Skeletal muscle cell (primary cell): Measurements from ENCODE around the gene ITGB2.

Experiments
- DNase-seq: peaks from one replicate; pipeline ENCODE4 v3.0.0-alpha.2; 2010; ENCODE audit warnings: low read depth
- H3K4me3 ChIP-seq: 2 replicates; pipeline ENCODE4 v1.5.1; 2011; ENCODE audit warnings: low read depth, mild to moderate bottlenecking, control low read depth, low read length, moderate library complexity

The ITGB2 gene

DNA sequence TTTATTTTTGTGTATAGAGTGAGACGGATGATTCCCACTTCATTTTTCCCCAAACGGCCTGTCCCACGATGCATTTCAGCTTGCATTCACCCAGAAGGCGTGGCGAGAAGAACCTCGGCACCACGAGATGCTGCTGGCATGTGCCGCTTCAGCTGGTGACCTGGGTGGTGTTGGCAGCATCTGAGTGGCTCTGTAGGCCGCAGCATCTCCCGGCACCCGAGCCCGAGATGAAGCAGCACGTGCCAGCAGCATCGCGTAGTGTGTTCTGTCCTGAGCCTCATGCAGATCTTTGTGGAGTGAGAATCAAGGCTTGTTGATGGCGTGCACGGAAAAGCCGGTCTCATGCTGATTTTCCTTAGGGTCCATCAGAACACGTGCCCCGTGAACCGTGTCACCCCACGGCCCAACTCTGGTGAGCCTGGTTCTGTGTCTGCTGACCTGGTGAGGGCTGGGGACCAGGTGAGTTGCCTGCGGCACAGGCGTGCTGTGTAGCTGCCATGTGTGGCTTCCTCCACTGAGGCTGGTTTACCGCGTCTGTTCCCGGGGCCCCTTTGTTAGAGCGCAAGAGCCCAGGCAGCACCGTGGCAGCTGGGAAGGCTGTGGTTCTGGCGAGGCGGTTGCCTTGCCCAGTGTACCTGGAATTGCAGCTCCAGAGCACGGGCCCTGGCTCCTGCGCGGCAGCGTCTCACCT is 35.8 kb upstream of the ITGB2 start:
- DNase-seq: no peak
- no peak overlapping the region for H3K4me3 ChIP-seq

DNA sequence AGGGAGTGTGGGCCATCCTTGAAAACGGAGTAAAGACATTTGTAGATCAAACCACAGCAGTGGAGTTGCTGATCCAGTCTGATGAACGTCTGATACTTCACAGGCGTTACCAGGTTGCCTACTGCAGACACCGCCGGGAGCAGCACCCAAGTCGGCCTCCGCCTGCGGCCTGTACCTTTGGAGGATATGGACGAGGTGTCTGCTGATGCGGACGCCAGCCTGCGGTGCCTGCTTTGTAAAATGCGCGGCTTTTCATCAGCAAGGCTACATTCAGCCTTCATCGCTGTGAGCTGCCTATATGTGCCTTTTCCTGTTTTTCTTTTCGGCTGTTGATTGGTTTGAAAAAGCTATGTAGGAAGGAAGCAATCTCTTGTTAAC is 35.1 kb upstream of the ITGB2 start:
- no peak for DNase-seq
- no peak overlapping the region for H3K4me3 ChIP-seq

DNA sequence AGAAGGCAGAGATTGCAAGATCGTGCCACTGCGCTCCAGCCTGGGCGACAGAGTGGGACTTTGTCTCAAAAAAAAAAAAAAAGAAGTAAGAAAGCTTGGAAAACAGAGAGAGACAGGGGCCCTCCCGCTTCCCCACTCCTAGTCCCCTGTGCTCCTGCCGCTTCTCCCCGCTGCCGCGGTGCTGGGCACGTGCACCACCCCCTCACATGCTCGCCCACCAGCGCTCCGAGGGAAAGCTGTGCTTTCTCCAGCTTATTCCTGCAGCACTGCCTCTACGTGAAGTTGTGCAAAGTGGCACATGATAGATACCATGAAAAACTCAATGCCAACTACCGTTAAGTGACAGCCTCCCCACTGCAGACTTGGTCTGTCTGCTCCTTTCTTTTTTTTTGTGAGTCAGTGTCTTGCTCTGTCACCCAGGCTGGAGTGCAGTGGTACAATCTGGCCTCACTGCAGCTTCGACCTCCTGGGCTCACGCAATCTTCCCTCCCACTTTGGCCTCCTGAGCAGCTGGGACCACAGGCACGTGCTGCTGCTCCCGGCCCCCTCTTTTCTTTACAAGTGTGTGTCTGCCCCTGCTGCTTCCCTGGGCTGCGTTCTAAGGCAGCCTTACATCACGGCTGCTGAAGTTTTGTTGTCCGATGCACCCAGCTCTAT is 34.6 kb upstream of the ITGB2 start:
- DNase-seq: peak; percentile 47
- H3K4me3 ChIP-seq: no peak overlapping the region

DNA sequence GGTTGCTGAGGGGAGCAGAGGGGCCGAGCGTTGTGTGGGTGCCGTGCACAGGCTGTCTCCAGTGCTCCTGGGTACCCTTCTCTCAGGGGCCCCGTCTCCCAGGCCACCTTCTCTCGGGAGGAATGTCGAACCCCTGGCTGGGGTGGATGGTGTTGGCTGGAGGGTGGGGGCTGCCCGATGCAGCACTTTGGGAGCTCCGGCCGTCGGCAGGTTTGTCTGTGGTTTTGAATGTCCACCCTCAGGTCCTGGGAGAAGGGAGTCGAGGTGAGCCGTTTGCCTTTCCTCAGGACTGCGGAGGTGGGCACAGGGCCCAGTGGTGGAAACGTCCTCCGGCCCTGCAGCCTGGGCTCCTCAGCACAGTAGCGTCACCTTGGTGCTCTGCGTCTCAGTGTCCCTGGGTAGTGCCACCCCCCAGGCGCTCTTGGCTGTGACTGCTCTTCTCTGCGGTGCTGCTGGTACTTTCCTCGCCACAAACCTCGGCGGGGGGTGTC is 33.6 kb upstream of the ITGB2 start:
- no peak overlapping the region for H3K4me3 ChIP-seq
- no peak for DNase-seq

DNA sequence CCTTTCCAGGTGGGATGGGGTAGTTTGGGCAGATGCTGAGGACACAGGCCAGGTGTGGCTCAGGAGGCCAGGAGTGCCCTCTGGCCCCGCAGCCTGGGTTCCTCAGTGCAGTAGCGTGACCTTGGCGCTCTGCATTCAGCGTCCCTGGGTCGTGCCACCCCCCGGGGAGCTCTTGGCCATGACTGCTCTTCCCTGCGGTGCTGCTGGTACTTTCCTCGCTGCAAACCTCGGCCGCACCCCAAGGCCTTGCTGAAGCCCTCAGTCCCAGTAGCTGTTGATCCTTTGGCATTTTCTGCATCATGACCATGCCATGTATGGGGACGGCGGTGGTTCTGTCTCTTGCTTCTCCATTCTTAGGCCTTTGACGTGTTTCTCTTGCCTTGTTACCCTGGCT is 32.9 kb upstream of the ITGB2 start:
- no peak overlapping the region for H3K4me3 ChIP-seq
- DNase-seq: no peak

DNA sequence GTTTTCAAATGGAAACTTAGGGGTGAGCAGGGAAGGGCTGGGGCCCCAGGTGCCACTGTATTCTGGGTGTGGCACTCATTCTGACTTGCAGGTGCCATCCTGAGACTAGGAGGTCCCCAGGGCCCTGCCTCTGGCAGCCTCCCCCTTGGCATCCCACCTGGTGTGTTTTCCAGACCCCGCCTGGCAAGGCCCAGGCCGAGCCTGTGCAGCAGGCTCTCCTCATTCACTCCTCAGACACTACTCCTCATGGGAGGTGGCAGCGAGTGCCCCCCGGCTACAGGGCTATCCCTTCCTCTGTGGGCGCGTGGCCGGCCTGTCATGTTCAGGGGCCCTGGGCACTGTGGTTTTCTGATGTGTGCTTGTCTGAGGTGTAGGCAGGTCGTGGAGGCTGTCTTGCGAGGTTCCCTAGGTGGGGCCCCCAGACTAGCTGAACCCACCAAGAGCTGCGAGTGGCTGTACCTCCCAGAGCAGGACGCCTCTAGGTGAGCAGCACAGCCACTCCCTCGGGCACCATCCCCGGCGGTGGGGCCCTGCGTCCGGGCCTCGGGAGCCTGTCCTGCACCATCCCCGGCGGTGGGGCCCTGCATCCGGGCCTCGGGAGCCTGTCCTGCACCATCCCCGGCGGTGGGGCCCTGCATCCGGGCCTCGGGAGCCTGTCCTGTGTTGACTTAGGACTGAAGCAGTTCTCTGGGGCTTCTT is 32.4 kb upstream of the ITGB2 start:
- DNase-seq: no peak
- H3K4me3 ChIP-seq: no peak overlapping the region

DNA sequence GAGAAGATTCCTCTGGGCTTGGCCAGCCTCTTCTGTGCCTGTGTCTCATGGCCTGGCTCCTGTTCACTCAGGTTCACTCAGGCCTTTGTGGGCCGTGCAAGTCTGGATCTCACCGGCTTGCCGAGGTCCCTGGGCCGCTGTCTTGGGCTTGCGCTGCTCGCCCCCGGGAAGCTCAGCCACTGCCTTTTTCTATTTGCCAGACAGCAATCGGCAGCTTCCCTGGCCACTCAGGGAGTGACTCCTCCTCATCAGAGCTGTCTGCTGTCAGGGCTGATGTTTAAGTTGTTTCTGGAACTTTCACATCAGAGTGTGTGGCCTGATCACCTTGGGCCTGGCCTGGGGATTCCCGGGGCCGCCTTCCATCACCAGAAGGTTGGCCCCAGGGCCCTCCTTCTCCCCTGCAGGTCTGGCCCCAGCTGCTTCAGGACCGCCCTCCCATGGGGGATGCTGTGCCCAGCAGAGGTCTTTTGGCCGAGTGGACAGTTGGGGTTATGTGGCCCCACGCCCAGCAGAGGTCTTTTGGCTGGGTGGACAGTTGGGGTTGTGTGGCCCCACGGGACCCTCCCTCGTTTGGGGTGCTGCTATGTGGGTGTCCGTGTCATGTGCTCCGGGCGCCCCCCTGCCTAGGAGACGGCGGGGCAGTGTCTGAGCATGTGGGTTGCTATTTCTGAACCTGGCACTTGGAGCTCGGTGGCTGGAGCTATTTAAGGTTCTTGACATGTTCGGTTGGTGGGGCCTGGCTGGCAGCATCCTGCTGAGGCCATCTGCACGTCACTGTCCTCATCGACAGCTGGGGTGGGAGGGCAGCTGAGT is 31.6 kb upstream of the ITGB2 start:
- H3K4me3 ChIP-seq: no peak overlapping the region
- no peak for DNase-seq

DNA sequence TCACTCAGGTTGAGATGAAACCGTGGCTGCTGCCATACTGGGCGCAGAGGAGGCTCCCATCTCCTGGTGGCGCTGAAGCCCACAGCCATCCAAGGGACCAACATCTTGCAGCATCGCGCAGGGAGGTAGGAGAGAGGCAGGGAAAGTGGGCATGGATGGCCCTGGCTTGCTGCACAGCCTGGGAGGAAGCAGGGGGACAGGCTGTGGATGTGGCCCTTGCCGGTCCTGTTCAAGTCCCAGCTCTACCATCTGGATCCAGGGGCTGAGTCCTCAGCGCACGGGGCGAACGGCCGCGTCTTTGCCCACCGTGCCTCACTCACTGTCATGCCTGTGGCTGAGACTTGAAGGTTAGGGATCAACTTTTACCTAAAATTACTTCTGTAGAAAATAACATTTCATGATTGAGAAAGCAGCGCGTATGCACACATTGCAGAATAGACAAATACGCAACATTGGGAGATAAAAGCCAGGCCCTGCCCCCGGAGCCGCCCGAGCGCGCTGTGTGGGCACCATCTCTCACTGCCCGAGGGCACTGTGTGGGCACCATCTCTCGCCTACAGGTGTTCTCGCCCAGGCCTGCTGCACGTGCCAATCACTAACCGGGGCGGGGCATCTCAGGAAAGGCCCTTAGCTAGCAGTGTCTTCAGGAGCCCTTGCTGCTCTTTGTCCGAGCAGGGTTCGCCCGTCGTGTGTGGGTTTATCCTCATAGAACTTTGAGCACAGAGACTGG is 30.7 kb upstream of the ITGB2 start:
- no peak overlapping the region for H3K4me3 ChIP-seq
- DNase-seq: no peak

DNA sequence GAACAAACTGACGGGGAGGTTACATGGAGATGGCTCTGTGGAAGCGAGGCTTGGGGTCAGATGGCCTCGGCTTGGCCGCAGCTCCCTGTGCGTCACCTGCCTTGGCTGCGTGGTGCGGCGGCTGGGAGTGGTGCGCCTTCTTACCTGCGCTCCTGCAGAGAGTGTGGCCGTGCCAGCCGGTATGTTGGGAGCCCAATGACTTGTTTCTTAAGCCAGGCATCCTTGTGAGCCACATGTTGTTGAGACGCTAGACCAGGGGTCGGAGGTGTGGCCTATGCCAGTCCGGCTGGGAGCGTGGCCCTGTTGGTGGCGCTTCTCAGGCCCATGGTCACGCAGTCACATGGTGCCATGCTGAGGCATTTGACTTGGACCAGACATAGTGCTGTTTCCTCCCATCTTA is 29.7 kb upstream of the ITGB2 start:
- DNase-seq: no peak
- no peak overlapping the region for H3K4me3 ChIP-seq

DNA sequence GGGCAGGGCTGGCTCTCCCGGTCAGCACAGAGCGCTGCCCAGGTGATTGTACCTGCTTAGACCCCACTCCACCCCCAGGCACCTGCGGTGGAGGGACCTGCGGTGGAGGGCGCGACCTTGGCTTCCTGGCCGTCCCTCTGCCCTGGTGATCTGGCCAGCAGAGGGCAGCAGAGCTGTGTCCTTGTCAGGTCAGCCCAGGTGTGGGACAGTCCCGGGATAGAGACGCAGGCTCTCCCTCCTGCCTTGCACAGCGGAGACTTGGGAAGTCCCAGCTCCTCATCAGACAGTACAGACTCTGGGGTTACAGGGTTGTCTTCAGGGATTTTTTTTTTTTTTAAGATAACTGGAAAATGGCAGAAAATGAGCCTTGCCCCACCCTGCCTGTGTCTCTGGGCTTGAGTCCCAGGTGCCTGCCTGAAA is 29.1 kb upstream of the ITGB2 start:
- DNase-seq: no peak
- H3K4me3 ChIP-seq: no peak overlapping the region

DNA sequence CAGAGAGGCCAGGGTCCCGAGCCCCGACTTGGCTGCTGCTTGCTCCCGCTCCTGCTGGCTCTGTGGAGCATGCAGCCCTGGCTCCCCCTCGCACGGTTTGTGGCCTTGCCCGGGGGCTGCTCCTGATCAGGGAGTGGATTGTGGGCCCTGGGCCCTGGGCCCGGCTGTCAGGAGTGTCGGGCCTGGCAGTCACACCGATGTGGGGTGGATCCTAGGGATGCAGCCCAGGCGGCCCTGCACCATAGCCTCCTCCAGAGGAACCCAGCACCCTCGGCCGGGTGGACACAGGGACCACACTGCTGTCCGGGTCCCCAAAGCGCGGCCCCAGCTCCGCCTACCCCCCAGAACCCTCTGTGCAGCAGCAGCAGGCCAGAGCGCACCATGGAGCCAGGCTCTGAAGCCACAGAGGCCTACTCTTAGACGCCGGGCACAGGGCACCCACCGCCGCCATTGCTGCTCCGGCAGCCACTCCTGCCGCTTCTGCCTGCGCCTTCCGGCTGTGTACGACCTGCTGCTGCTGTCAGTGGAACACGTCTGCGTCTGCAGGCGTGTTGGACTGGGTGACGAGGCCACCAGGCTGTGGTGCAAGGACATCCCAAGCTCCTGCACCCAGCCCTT is 28.6 kb upstream of the ITGB2 start:
- no peak for DNase-seq
- H3K4me3 ChIP-seq: no peak overlapping the region

DNA sequence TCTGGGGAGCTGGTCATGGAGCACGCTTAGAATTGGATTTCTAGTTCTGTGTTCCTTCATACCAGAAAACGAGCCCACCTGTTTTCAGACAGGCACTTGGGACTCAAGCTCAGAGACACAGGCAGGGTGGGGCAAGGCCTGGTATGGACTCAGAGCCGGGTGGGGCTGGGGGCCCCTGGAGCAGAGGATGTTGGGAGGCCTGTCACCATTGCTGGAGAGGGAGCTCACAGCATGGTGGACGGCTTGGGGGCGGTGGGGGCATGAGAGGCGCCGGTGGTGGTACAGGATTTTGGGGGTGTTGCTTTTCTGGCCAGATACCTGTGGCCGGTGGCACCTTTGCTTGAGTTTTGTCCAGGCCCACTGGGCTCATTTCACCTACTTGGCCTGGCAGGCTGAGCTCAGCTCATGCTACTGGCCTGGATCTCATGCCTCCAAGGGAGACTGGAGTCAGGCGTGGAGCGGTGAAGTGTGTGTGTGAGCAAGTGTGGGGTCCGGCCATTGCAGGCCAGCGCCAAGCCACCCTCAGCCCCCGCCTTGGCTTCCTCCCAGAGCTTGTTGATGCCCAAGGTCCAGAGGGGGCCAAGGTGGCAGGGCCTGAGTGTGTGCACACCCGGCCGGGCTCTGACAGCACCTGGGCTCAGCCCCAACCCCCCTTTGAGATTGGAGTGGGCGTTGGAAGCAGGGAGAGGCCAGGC is 27.9 kb upstream of the ITGB2 start:
- no peak overlapping the region for H3K4me3 ChIP-seq
- no peak for DNase-seq

DNA sequence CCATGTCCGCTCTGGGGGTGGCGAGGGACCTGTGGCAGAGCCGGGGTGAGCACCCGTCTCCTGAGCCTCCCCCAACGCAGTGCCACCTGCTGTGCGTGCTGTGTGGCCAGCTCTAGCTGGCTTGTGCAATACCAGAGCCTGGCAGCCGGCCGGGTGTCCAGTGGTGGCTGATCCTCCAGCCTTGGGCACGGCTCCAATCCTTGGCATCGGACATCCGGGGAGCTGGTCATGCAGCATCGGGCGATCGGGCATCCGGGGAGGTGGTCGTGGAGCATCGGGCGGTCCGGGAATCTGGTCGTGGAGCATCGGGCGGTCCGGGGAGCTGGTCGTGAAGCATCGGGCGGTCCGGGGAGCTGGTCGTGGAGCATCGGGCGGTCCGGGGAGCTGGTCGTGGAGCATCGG is 27.2 kb upstream of the ITGB2 start:
- no peak for DNase-seq

DNA sequence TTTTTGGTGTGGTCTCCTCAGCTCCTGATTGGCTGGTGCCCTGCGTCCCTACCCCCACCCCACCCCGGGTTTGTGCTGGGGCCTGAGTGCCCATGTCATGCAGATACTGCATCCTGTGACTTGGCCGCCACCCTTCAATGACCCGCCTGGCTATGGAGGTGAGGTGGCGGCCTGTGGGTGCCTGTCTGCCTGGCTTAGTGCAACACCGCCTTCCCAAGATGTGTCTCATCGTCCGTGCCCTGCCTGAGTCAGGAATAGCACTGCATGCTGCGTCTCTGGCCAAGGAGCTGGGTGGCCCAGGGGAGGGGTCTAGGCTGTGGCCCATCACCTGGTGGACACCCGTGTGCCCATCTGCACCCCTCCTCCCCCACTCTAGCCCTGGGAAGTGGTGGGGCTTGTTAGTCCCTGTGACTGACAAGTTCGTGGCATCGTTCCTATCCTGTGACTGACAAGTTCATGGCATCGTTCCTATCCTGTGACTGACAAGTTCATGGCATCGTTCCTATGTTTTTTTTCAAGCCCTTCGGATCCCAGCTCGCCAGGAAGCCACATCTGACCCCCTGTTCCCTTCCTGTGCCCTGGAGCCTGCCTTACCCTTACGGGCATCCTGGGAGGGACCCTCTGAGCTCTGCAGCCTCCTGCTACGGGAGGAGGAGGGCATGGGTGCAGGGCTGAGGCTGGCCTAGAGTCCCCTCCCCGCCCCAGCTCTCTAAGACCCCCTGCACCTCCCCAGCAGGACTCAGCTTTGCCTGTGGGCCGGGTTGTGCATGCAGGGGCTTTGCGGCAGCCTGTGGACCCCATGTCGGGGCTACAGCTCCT is 26.6 kb upstream of the ITGB2 start:
- no peak for DNase-seq
- no peak overlapping the region for H3K4me3 ChIP-seq

More for the DNA sequence above, 27.2 kb upstream of the ITGB2 start:
- no peak overlapping the region for H3K4me3 ChIP-seq

DNA sequence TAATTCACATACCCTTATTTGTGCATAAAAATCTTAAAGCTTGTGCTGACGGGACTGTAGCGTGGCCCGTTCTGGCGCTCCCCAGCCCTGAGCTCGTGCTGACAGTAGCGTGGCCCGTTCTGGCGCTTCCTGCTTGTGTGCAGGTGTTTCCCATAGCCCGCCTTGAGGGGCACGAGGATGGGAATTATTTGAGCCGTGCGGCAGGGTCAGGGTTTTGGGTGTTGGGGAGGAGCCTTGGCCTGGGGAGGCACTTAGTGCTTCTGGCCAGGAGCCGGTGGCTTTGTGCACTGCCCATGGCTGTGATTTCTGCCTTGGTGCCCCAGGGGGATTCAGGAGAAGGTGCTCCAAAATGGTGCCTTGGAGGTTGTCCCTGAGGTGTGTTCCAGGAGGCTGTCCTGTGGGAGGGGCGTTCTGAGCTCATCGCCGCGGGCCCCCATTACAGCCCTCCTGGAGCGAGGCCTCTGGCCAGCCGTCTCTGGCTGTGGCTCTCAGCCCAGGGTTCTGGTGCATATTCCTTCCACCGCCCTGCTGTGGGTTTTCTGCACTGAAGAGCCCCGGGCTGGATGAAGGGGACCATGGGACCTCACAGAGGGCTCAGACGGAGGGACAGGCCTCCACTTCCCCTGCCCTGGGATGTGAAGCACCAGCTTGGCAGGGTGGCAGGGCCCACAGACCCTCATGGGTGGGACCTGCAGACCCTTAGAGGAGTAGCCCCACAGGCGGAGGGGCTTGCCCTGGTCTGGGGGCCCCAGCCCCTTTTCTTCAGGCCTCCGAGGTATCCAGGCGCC is 25.7 kb upstream of the ITGB2 start:
- no peak overlapping the region for H3K4me3 ChIP-seq
- DNase-seq: no peak

DNA sequence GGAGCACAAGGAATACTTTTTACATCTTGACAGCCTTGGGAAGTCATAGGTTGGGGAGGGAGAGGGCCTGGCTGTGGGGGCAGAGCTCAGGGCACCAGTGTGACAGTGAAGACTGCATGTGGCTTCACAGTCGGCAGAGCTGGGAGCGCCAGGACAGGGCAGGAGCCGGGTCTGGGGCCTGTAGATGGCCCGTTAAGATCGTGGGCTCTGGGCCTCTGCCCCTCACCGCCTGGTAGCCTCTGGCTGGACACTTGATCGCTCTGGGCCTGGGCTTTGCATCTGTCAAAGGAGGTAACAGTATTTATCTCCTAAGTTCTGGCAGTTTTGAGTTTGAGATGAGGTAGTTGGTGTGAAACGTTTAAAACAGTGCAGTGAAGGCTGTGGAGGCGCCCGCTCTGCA is 23.9 kb upstream of the ITGB2 start:
- H3K4me3 ChIP-seq: no peak overlapping the region
- DNase-seq: no peak
